IMR-90 (cell line): Measurements from ENCODE around the gene AKAP6. TPM values are rescaled to one million over a fixed set of nuclear protein-coding genes. Genes with fewer than 3 reads are reported as not detected.
"Not testable (repeated sequence)": the region's sequence is repeated elsewhere in the genome, so short reads cannot be mapped to it uniquely, and the experiment has no call there.

Experiments used
- ATAC-seq: fragments of 200-7000 bp; cut with Tn5 transposase; 2 replicates; pipeline ENCODE4 v1.9.1; 2020; ENCODE audit warnings: low read depth, mild to moderate bottlenecking, moderate library complexity
- BruUV-seq: library from RNA; stranded (reverse); fragments of 400-500 nt; replicated peaks from 2 replicates; lab custom pipeline; 2021; lab: Mats Ljungman, UMichigan
- CTCF ChIA-PET: fragments of 300-600 bp; formaldehyde crosslinking; extraction: SDS; loops from one replicate; lab custom pipeline; 2021; ENCODE audit warnings: antibody characterized with exemption; lab: Yijun Ruan, JAX
- POLR2A ChIA-PET: fragments of 300-600 bp; sonication (Branson Sonifier 250); formaldehyde crosslinking; loops from one replicate; lab custom pipeline; 2022; ENCODE audit warnings: antibody characterized with exemption; ENCODE audit not compliant: unreplicated experiment; lab: Charles Lee
- DNase-seq: peaks from one replicate; pipeline ENCODE4 v3.0.0; 2013
- H2AFZ ChIP-seq: replicated peaks from 2 replicates; pipeline ENCODE3; 2013; ENCODE audit warnings: low read length, mild to moderate bottlenecking; ENCODE audit not compliant: poor library complexity
- H2AK5ac ChIP-seq: 2 replicates; pipeline ENCODE4 v1.6.1; 2013; ENCODE audit warnings: low read depth, low read length, inconsistent platforms
- H2AK9ac ChIP-seq: replicated peaks from 2 replicates; pipeline ENCODE3; 2013; ENCODE audit warnings: mild to moderate bottlenecking, low read depth, low read length, moderate library complexity; ENCODE audit not compliant: poor library complexity
- H2BK120ac ChIP-seq: 2 replicates; pipeline ENCODE4 v1.6.1; 2013; ENCODE audit warnings: low read depth, low read length, inconsistent platforms
- H2BK15ac ChIP-seq: 3 replicates; pipeline ENCODE4 v1.6.1; 2013; ENCODE audit warnings: low read depth, low read length, inconsistent platforms
- H2BK20ac ChIP-seq: 2 replicates; pipeline ENCODE4 v1.6.1; 2013; ENCODE audit warnings: low read depth, mild to moderate bottlenecking, inconsistent platforms, low read length, moderate library complexity
- H2BK5ac ChIP-seq: 2 replicates; pipeline ENCODE4 v1.6.1; 2013; ENCODE audit warnings: mild to moderate bottlenecking, low read depth, low read length, inconsistent platforms; ENCODE audit not compliant: poor library complexity, severe bottlenecking
- H3K14ac ChIP-seq: replicated peaks from 2 replicates; pipeline ENCODE4 v1.6.1; 2013; ENCODE audit warnings: low read depth, low read length, inconsistent platforms
- H3K18ac ChIP-seq: 2 replicates; pipeline ENCODE4 v1.6.1; 2013; ENCODE audit warnings: low read depth, low read length, control low read depth
- H3K23ac ChIP-seq: 2 replicates; pipeline ENCODE4 v1.6.1; 2013; ENCODE audit warnings: low read depth, low read length, inconsistent platforms
- H3K27ac ChIP-seq: 2 replicates; pipeline ENCODE4 v1.5.1; 2013; ENCODE audit warnings: mild to moderate bottlenecking, control low read depth, low read length; ENCODE audit not compliant: insufficient read depth
- H3K27me3 ChIP-seq: 2 replicates; pipeline ENCODE4 v1.6.1; 2013; ENCODE audit warnings: low read length; ENCODE audit not compliant: control insufficient read depth, insufficient read depth
- H3K36me3 ChIP-seq: 2 replicates; pipeline ENCODE4 v1.6.1; 2013; ENCODE audit warnings: low read length, mixed read lengths; ENCODE audit not compliant: control insufficient read depth, insufficient read depth
- H3K4ac ChIP-seq: 2 replicates; pipeline ENCODE4 v1.6.1; 2013; ENCODE audit warnings: low read depth, low read length, inconsistent platforms
- H3K4me1 ChIP-seq: 2 replicates; pipeline ENCODE4 v1.6.1; 2013; ENCODE audit warnings: low read length, mixed read lengths; ENCODE audit not compliant: control insufficient read depth, insufficient read depth
- H3K4me2 ChIP-seq: 2 replicates; pipeline ENCODE4 v1.6.1; 2013; ENCODE audit warnings: low read depth, mild to moderate bottlenecking, control low read depth, low read length, moderate library complexity
- H3K4me3 ChIP-seq: 2 replicates; pipeline ENCODE4 v1.5.1; 2013; ENCODE audit warnings: low read depth, mild to moderate bottlenecking, control low read depth, low read length, moderate library complexity; ENCODE audit not compliant: insufficient read depth
- H3K56ac ChIP-seq: 2 replicates; pipeline ENCODE4 v1.6.1; 2013; ENCODE audit warnings: low read length, inconsistent platforms; ENCODE audit not compliant: insufficient read depth; ENCODE audit errors: extremely low read depth
- H3K79me1 ChIP-seq, 2 experiments: 2 replicates each; pipeline ENCODE4 v1.6.1; 2013; ENCODE audit warnings: low read length in 2 of 2, inconsistent platforms in 1 of 2, low read depth in 1 of 2
- H3K9ac ChIP-seq: 2 replicates; pipeline ENCODE4 v1.6.1; 2013; ENCODE audit warnings: low read depth, low read length, control low read depth
- H3K9me1 ChIP-seq: 2 replicates; pipeline ENCODE4 v1.6.1; 2013; ENCODE audit warnings: low read length, inconsistent platforms; ENCODE audit not compliant: insufficient read depth
- H3K9me3 ChIP-seq: 2 replicates; pipeline ENCODE4 v1.6.1; 2013; ENCODE audit warnings: low read length; ENCODE audit not compliant: control insufficient read depth, insufficient read depth
- H4K20me1 ChIP-seq: 2 replicates; pipeline ENCODE4 v1.6.1; 2013; ENCODE audit warnings: low read length, inconsistent platforms; ENCODE audit not compliant: insufficient read depth
- H4K5ac ChIP-seq: 2 replicates; pipeline ENCODE4 v1.6.1; 2013; ENCODE audit warnings: mild to moderate bottlenecking, low read depth, low read length, control low read depth
- H4K8ac ChIP-seq, 2 experiments: 2 replicates each; pipeline ENCODE4 v1.6.1; 2013; ENCODE audit warnings: low read depth in 2 of 2, low read length in 2 of 2, control low read depth in 1 of 2, inconsistent platforms in 1 of 2
- H4K91ac ChIP-seq: 2 replicates; pipeline ENCODE4 v1.6.1; 2013; ENCODE audit warnings: low read depth, low read length, inconsistent platforms; ENCODE audit not compliant: insufficient read depth
- WGBS, 2 experiments: methylation state at CpG; one replicate each; pipeline versions ENCODE4 v1.1.5 to v1.1.7; 2013; ENCODE audit warnings: missing lambda C conversion rate in 2 of 2; ENCODE audit not compliant: insufficient read length in 1 of 2; ENCODE audit errors: extremely low coverage in 2 of 2; 5-methylcytosine and 5-hydroxymethylcytosine counted together
- dilution Hi-C: fragments of 300-500 bp; cut with HindIII; formaldehyde crosslinking; loops from one replicate; pipeline ENCODE4 v1.14.3; 2018; ENCODE audit warnings: low sequenced_read_pairs; ENCODE audit not compliant: unreplicated experiment
- in situ Hi-C: fragments of 300-500 bp; cut with MboI; formaldehyde crosslinking; loops from 3 replicates; pipeline ENCODE4 v1.14.3; 2019; ENCODE audit warnings: low sequenced_read_pairs, inconsistent platforms, mixed read lengths
- intact Hi-C: fragments of 100-400 bp; cut with micrococcal nuclease; formaldehyde crosslinking; loops from 2 replicates; pipeline ENCODE4 v1.10.0; 2022
- polyA plus RNA-seq, 3 experiments: library from polyadenylated mRNA; depleted of rRNA; stranded (reverse); fragments of >200 nt; gene quantifications; 2 replicates each; pipeline ENCODE4 v1.2.3, GENCODE V29; 2012; ENCODE audit warnings: low replicate concordance in 1 of 3
- total RNA-seq: library from RNA; depleted of rRNA; stranded (reverse); fragments of >200 nt; gene quantifications from 2 replicates; pipeline ENCODE4 v1.2.3, GENCODE V29; 2012

Gene AKAP6
- total and polyA plus RNA-seq, 2 of the 4 experiments (the other 2 are of a cell fraction), result 0.22 to 1.6 TPM

DNA sequence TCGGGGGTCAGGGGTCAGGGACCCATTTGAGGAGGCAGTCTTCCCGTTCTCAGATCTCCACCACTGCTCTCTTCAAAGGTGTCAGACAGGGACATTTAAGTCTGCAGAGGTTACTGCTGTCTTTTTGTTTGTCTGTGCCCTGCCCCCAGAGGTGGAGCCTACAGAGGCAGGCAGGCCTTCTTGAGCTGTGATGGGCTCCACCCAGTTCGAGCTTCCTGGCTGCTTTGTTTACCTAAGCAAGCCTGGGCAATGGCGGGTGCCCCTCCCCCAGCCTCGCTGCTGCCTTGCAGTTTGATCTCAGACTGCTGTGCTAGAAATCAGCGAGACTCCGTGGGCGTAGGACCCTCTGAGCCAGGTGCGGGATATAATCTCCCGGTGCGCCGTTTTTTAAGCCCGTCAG lies 254.3 kb downstream of the AKAP6 start:
- DNase-seq, ATAC-seq, H3K4me3 ChIP-seq, POLR2A ChIA-PET, H3K14ac ChIP-seq, H4K8ac ChIP-seq, intact Hi-C loops, H4K5ac ChIP-seq, H3K79me1 ChIP-seq, H3K23ac ChIP-seq, BruUV-seq, H2AK5ac ChIP-seq, H2AFZ ChIP-seq, H3K9me3 ChIP-seq, H3K4ac ChIP-seq, CTCF ChIA-PET, H3K27ac ChIP-seq, H2AK9ac ChIP-seq, H2BK5ac ChIP-seq, H3K4me1 ChIP-seq, H2BK15ac ChIP-seq, H3K9ac ChIP-seq, H2BK20ac ChIP-seq, H3K4me2 ChIP-seq, H3K36me3 ChIP-seq, H3K9me1 ChIP-seq, H3K18ac ChIP-seq, H3K56ac ChIP-seq, H2BK120ac ChIP-seq, H3K27me3 ChIP-seq, H4K91ac ChIP-seq, H4K20me1 ChIP-seq: not testable (repeated sequence)
- no CpG with 5 or more reads among the region's 13 CpGs for WGBS, 2 experiments
- in situ Hi-C loops (loop anchor here (25.0 kb wide), 1 partner anchor 854 kb away; no protein-coding TSS in a partner anchor), dilution Hi-C loops (loop anchor here (25.0 kb wide), 1 partner anchor 1204 kb away; no protein-coding TSS in a partner anchor)
